ENCODE measurements around the gene ARMH3. TPM values are rescaled to one million over a fixed set of nuclear protein-coding genes. Genes with fewer than 3 reads are reported as not detected.

Gene ARMH3
- polyA plus RNA-seq, 1 experiment: 19.8 TPM

- TF ChIP-seq CTCF (IDR thresholded peaks at IDR 0.05; ENCODE audit: low read depth, low read length): no peak
- DNase-seq (ENCODE audit: low read depth, low spot score): no peak
- H3K4me3 ChIP-seq (ENCODE audit: low read depth, low read length): no peak overlapping the region
- H3K27me3 ChIP-seq (ENCODE audit: control insufficient read depth, insufficient read depth, low read length): peaks cover 3% of the 10 kb centered on the region
- POLR2A ChIA-PET: no interaction called here
- CTCF ChIA-PET: interaction anchor here (0.6 to 4.7 kb wide), 7 partner anchors 8 to 382 kb away, joined by 3 to 28 read pairs (median 4); no protein-coding TSS in a partner anchor
- no peaks in the 10 kb centered on the region for H3K9me3 ChIP-seq (ENCODE audit: control insufficient read depth, insufficient read depth, low read length)
- no peak overlapping the region for H3K27ac ChIP-seq (ENCODE audit: low read depth, low read length)
These were observed 207.1 kb downstream of the ARMH3 start for GRCh38 chr10:101848894-101849351.

GRCh38 chr10:101848408-101848807 is 207.6 kb downstream of the ARMH3 start:
- no peak for TF ChIP-seq CTCF (IDR thresholded peaks at IDR 0.05; ENCODE audit: low read depth, low read length)

GRCh38 chr10:101845893-101846292 is 210.1 kb downstream of the ARMH3 start:
- DNase-seq (ENCODE audit: low read depth, low spot score): no peak
- H3K4me3 ChIP-seq (ENCODE audit: low read depth, low read length): no peak overlapping the region
- no peak overlapping the region for H3K27ac ChIP-seq (ENCODE audit: low read depth, low read length)
- ChIA-PET POLR2A (no interaction called here), CTCF (interaction anchor here (0.9 to 1.0 kb wide), 2 partner anchors 10 to 227 kb away, joined by 3 to 6 read pairs; no protein-coding TSS in a partner anchor)
- TF ChIP-seq CTCF (IDR thresholded peaks at IDR 0.05; ENCODE audit: low read depth, low read length): no peak
- no peaks in the 10 kb centered on the region for H3K9me3 ChIP-seq (ENCODE audit: control insufficient read depth, insufficient read depth, low read length)
- peaks cover 3% of the 10 kb centered on the region for H3K27me3 ChIP-seq (ENCODE audit: control insufficient read depth, insufficient read depth, low read length)

More at GRCh38 chr10:101848408-101848807, 207.6 kb downstream of the ARMH3 start:
- Histone ChIP-seq H3K4me3 (ENCODE audit: low read depth, low read length) (no peak overlapping the region), H3K9me3 (ENCODE audit: control insufficient read depth, insufficient read depth, low read length) (no peaks in the 10 kb centered on the region), H3K27me3 (ENCODE audit: control insufficient read depth, insufficient read depth, low read length) (peaks cover 3% of the 10 kb centered on the region), H3K27ac (ENCODE audit: low read depth, low read length) (no peak overlapping the region)
- POLR2A ChIA-PET: interaction anchor here (0.6 kb wide), 1 partner anchor 8 kb away, joined by 4 read pairs; no protein-coding TSS in a partner anchor
- DNase-seq (ENCODE audit: low read depth, low spot score): no peak
- CTCF ChIA-PET: interaction anchor here (0.6 to 4.7 kb wide), 7 partner anchors 8 to 382 kb away, joined by 3 to 28 read pairs (median 4); no protein-coding TSS in a partner anchor

GRCh38 chr10:101843032-101844021 is 212.6 kb downstream of the ARMH3 start, which contains the start of gene KCNIP2:
Gene KCNIP2, minus strand, starts transcription at chr10:101843800. Its CDS starts 232 bp downstream, at chr10:101843568.
- ChIA-PET POLR2A (no interaction called here), CTCF (interaction anchor here (0.5 to 6.3 kb wide), 7 partner anchors 12 to 201 kb away, joined by 3 to 256 read pairs (median 4); no protein-coding TSS in a partner anchor)
- no peaks in the 10 kb centered on the region for H3K9me3 ChIP-seq (ENCODE audit: control insufficient read depth, insufficient read depth, low read length)
- no peak for DNase-seq (ENCODE audit: low read depth, low spot score)
- H3K27ac ChIP-seq (ENCODE audit: low read depth, low read length): no peak within 1 kb of the TSS
- H3K4me3 ChIP-seq (ENCODE audit: low read depth, low read length): no peak within 1 kb of the TSS
- peaks cover 3% of the 10 kb centered on the region for H3K27me3 ChIP-seq (ENCODE audit: control insufficient read depth, insufficient read depth, low read length)
- peak; percentile 39 for TF ChIP-seq CTCF (IDR thresholded peaks at IDR 0.05; ENCODE audit: low read depth, low read length)
